ENCODE results near the gene BECN2.

- TF ChIP-seq, protein P1, sequence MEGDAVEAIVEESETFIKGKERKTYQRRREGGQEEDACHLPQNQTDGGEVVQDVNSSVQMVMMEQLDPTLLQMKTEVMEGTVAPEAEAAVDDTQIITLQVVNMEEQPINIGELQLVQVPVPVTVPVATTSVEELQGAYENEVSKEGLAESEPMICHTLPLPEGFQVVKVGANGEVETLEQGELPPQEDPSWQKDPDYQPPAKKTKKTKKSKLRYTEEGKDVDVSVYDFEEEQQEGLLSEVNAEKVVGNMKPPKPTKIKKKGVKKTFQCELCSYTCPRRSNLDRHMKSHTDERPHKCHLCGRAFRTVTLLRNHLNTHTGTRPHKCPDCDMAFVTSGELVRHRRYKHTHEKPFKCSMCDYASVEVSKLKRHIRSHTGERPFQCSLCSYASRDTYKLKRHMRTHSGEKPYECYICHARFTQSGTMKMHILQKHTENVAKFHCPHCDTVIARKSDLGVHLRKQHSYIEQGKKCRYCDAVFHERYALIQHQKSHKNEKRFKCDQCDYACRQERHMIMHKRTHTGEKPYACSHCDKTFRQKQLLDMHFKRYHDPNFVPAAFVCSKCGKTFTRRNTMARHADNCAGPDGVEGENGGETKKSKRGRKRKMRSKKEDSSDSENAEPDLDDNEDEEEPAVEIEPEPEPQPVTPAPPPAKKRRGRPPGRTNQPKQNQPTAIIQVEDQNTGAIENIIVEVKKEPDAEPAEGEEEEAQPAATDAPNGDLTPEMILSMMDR (IDR thresholded peaks at IDR 0.05), result no peak
- TF ChIP-seq POLR2A (IDR thresholded peaks at IDR 0.05), result no peak
Measured at GRCh38 chr1:242002072-242002471, 44.5 kb downstream of the BECN2 start.

Data from right lobe of liver (tissue), 4 donors.